GM10266 (cell line): ENCODE data around the gene SYNGR2.

ENCODE experiments used
- DNase-seq: peaks from one replicate; pipeline ENCODE4 v3.0.0; 2012; ENCODE audit errors: extremely low spot score
- CTCF ChIP-seq: IDR thresholded peaks from 2 replicates; pipeline ENCODE4 v1.5.1; 2012; ENCODE audit warnings: mild to moderate bottlenecking, low read depth; ENCODE audit not compliant: control insufficient read depth, insufficient read depth; ENCODE audit errors: missing control alignments

The SYNGR2 gene

DNA sequence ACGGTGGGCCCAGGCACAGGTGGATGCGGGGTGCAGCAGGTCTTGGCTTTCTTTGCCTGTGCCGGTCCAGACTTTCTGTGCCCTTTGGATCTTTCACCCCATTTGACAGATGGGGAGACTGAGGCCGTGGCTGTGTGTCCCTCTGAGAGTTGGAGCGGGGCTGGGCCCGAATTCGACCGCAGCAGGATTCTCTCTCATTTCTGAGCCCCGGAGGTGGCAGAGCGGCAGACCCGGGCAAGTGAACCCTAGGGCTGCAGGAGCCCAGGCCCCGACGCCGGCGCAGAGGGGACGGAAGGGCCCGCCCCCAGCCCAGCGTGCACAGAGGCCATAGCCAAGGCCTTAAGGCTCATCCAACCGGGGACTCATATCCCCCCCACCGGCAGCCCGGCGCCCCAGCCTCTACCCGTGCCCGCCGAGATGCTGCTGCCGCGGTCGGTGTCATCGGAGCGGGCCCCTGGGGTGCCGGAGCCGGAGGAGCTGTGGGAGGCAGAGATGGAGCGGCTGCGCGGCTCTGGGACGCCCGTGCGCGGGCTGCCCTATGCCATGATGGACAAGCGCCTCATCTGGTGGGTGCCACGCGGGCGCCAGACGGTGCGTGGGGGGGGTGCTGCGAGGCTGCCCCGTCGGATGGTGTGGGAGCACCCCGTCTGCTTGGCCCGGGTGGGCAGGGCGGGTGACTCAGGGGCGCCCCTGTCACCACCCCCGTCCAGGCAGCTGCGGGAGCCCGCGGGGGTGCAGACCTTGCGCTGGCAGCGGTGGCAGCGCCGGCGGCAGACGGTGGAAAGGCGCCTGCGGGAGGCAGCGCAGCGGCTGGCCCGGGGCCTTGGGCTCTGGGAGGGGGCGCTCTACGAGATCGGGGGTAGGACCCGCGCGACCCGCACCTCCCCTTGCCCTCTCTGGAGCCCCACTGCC lies 37.0 kb upstream of the SYNGR2 start:
- DNase-seq, result peak; percentile 60
- no peak for TF ChIP-seq CTCF

GRCh38 chr17:78132084-78132676 lies 36.2 kb upstream of the SYNGR2 start:
- peak; percentile 76 for DNase-seq
- TF ChIP-seq CTCF, result no peak

- no peak for DNase-seq
- no peak for TF ChIP-seq CTCF
These were observed 35.6 kb upstream of the SYNGR2 start for GRCh38 chr17:78132767-78133178.

DNA sequence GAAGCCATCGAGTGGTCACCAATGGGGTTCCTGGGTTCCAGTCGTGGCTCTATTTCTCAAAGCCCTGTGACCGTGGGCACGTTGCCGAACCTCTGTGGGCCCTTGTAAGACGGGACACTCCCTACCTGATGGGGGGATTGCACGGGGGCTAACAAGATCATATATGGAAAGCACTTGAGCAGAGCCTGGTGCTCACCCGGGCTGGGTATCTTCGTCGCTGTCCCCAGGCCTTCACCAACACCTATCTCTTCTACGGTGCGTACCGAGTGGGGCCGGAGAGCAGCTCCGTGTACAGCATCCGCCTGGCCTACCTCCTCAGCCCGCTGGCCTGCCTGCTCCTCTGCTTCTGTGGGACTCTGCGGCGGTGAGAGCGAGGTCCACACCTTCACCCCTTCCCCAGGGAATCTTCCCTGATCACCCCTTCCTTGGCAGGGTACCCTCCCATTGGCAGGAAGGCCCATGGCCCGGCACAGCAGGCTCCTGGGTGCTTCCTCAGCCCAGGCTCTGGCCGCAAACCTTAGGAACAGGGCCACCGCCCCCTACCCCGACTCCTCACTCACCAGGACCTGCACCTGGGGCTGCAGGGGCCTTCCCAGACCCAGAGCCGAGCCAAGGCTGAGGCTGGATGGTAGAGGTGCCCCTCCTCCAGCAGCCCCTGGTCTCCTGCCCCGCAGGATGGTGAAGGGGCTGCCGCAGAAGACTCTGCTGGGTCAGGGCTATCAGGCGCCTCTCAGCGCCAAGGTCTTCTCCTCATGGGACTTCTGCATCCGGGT lies 35.0 kb upstream of the SYNGR2 start:
- TF ChIP-seq CTCF, result no peak
- DNase-seq, result no peak

DNA sequence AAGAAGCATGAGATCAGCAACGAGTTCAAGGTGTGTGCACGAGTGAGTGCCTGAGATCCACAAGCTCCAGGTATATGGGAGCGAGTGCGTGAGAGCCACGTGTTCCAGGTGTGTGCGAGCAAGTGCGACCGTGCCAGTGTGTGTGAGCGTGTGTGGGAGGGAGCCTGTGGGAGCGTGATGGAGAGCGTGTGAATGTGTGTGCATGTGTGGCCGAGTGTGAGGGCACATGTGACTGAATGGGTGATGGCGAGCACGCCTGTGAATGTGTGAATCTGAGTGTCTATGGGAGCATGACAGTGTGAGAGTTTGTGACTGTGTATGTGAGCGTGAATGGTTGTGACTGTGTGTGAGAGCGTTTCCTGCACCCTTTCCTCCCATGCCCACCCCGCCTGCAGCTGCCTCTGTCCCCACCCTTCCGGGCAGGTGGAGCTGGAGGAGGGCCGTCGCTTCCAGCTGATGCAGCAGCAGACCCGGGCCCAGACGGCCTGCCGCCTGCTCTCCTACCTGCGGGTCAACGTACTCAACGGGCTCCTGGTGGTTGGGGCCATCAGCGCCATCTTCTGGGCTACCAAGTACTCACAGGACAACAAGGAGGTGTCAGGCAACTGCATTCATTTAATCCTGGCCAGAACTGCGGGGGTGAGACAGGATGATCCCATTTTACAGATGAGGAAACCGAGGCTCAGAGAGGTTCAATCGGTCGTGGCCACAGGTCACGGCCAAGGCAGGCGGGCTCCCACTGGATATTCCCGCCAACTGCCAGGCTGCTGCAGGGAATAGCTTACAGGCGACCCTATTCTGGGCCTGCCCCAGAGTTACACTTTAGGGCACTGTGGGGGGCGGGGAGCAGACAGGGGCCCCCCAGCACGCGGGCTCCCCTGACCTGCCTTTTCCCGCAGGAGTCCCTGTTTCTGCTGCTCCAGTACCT lies 34.1 kb upstream of the SYNGR2 start:
- DNase-seq, result peak; percentile 77
- peak; percentile 82 for TF ChIP-seq CTCF

DNA sequence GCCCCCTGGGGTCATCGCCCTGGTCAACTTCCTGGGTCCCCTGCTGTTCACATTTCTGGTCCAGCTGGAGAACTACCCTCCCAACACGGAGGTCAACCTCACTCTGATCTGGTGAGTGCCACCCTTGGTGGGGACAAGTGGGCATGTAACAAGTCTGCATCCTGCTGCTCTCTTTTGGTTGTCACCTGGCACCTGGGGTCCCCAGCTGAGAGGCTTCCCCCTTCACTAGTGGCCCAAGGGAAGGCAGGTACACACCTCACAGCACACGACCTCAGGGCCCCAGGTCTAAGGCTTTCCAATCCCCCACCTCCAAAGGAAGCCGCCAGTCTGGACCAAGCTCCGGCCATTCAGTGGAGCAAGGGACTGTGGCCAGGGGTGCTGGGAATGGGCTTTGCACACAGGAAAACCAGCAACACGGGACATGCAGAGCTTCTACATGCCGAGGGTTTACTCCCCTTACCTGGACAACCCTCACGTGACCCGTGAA lies 33.4 kb upstream of the SYNGR2 start:
- DNase-seq, result no peak
- no peak for TF ChIP-seq CTCF
